WTC11 (cell line): ENCODE results near the gene SDCCAG8. TPM values are rescaled to one million over a fixed set of nuclear protein-coding genes. Genes with fewer than 3 reads are reported as not detected.

Experiments
- ATAC-seq: fragments of 200-7000 bp; cut with Tn5 transposase; 2 replicates; pipeline ENCODE4 v1.10.0; 2021; ENCODE audit warnings: mild to moderate bottlenecking, moderate library complexity
- CTCF ChIA-PET: fragments of 300-600 bp; sonication (Branson Sonifier 250); formaldehyde crosslinking; loops from one replicate; lab custom pipeline; 2021; ENCODE audit warnings: antibody characterized with exemption; lab: Charles Lee
- POLR2A ChIA-PET: fragments of 350-600 bp; sonication (Branson Sonifier 250); formaldehyde crosslinking; loops from one replicate; lab custom pipeline; 2021; ENCODE audit warnings: antibody characterized with exemption; lab: Charles Lee
- DNase-seq: peaks from one replicate; pipeline ENCODE4 v3.0.0; 2021; ENCODE audit warnings: low spot score
- H3K27ac Mint-ChIP-seq: 2 replicates; pipeline ENCODE4 v1.8.0; 2021; ENCODE audit warnings: mixed read lengths
- H3K27me3 Mint-ChIP-seq: 2 replicates; pipeline ENCODE4 v1.8.0; 2021; ENCODE audit warnings: low read depth, mild to moderate bottlenecking, moderate library complexity, mixed read lengths
- H3K36me3 Mint-ChIP-seq: 2 replicates; pipeline ENCODE4 v1.8.0; 2021; ENCODE audit warnings: mixed read lengths
- H3K4me1 Mint-ChIP-seq: 2 replicates; pipeline ENCODE4 v1.8.0; 2022; ENCODE audit warnings: mixed read lengths
- H3K4me3 Mint-ChIP-seq: 2 replicates; pipeline ENCODE4 v1.8.0; 2021; ENCODE audit warnings: mild to moderate bottlenecking, moderate library complexity, mixed read lengths
- H3K9me3 Mint-ChIP-seq: 2 replicates; pipeline ENCODE4 v1.8.0; 2021; ENCODE audit warnings: mixed read lengths
- ATF2 ChIP-seq: sonication (generic); formaldehyde crosslinking; IDR thresholded peaks from 2 replicates; pipeline ENCODE4 v1.8.1; 2022; ENCODE audit warnings: low read depth, missing genetic modification reagents, borderline replicate concordance
- CTCF ChIP-seq: fragments of 200-600 bp; IDR thresholded peaks from 2 replicates; pipeline ENCODE4 v1.8.0; 2022; ENCODE audit warnings: antibody characterized with exemption
- E2F1 ChIP-seq: sonication (generic); formaldehyde crosslinking; IDR thresholded peaks from 2 replicates; pipeline ENCODE4 v1.8.0; 2022; ENCODE audit warnings: mild to moderate bottlenecking, missing genetic modification reagents
- E2F4 ChIP-seq: sonication (generic); formaldehyde crosslinking; IDR thresholded peaks from 2 replicates; pipeline ENCODE4 v1.8.1; 2022; ENCODE audit warnings: low read depth, mild to moderate bottlenecking, moderate library complexity, missing genetic modification reagents, borderline replicate concordance
- ELF4 ChIP-seq: sonication (generic); formaldehyde crosslinking; IDR thresholded peaks from 2 replicates; pipeline ENCODE4 v1.8.1; 2022; ENCODE audit warnings: low read depth, mild to moderate bottlenecking, moderate library complexity, missing genetic modification reagents
- FOXJ3 ChIP-seq: sonication (generic); formaldehyde crosslinking; IDR thresholded peaks from 2 replicates; pipeline ENCODE4 v1.9.0; 2021; ENCODE audit warnings: missing genetic modification reagents, mild to moderate bottlenecking, borderline replicate concordance
- FOXP1 ChIP-seq: sonication (generic); formaldehyde crosslinking; IDR thresholded peaks from 2 replicates; pipeline ENCODE4 v1.8.0; 2022; ENCODE audit warnings: missing genetic modification reagents, mild to moderate bottlenecking, moderate library complexity, borderline replicate concordance
- HMGA2 ChIP-seq: fragments of 250-450 bp; sonication (Bioruptor Pico); IDR thresholded peaks from 2 replicates; pipeline ENCODE4 v1.4.0; 2021; ENCODE audit warnings: mild to moderate bottlenecking, moderate library complexity
- HMGXB4 ChIP-seq: sonication (generic); formaldehyde crosslinking; IDR thresholded peaks from 2 replicates; pipeline ENCODE4 v1.8.1; 2023; ENCODE audit warnings: mild to moderate bottlenecking, moderate library complexity, missing genetic modification reagents
- IRF1 ChIP-seq: sonication (generic); formaldehyde crosslinking; IDR thresholded peaks from 2 replicates; pipeline ENCODE4 v1.8.0; 2023; ENCODE audit warnings: missing genetic modification reagents
- IRF2 ChIP-seq: sonication (generic); formaldehyde crosslinking; IDR thresholded peaks from 2 replicates; pipeline ENCODE4 v1.8.0; 2022; ENCODE audit warnings: low read depth, missing genetic modification reagents, borderline replicate concordance
- KAT7 ChIP-seq: sonication (generic); formaldehyde crosslinking; IDR thresholded peaks from 2 replicates; pipeline ENCODE4 v1.8.1; 2023; ENCODE audit warnings: missing genetic modification reagents, mild to moderate bottlenecking, borderline replicate concordance
- NFE2L1 ChIP-seq: sonication (generic); formaldehyde crosslinking; IDR thresholded peaks from 2 replicates; pipeline ENCODE4 v1.8.1; 2023; ENCODE audit warnings: missing genetic modification reagents
- NR3C1 ChIP-seq: sonication (generic); formaldehyde crosslinking; conservative IDR thresholded peaks from 2 replicates; pipeline ENCODE4 v1.8.1; 2023; ENCODE audit warnings: low read depth, mild to moderate bottlenecking, missing genetic modification reagents
- OVOL2 ChIP-seq: fragments of 250-450 bp; sonication (Bioruptor Pico); IDR thresholded peaks from 2 replicates; pipeline ENCODE4 v1.9.0; 2021; ENCODE audit warnings: mild to moderate bottlenecking, borderline replicate concordance
- TCF7 ChIP-seq: sonication (generic); formaldehyde crosslinking; IDR thresholded peaks from 2 replicates; pipeline ENCODE4 v1.8.0; 2022; ENCODE audit warnings: mild to moderate bottlenecking, low read depth, missing genetic modification reagents, moderate library complexity
- TEAD1 ChIP-seq: sonication (generic); formaldehyde crosslinking; IDR thresholded peaks from 2 replicates; pipeline ENCODE4 v1.8.0; 2022; ENCODE audit warnings: mild to moderate bottlenecking, missing genetic modification reagents
- TEAD4 ChIP-seq: sonication (generic); formaldehyde crosslinking; IDR thresholded peaks from 2 replicates; pipeline ENCODE4 v1.8.0; 2022; ENCODE audit warnings: mild to moderate bottlenecking, missing genetic modification reagents
- ZNF138 ChIP-seq: sonication (generic); formaldehyde crosslinking; conservative IDR thresholded peaks from 2 replicates; pipeline ENCODE4 v1.8.1; 2022; ENCODE audit warnings: mild to moderate bottlenecking, moderate library complexity, missing genetic modification reagents
- ZNF317 ChIP-seq: sonication (generic); formaldehyde crosslinking; IDR thresholded peaks from 2 replicates; pipeline ENCODE4 v1.8.1; 2023; ENCODE audit warnings: low read depth, mild to moderate bottlenecking, moderate library complexity, missing genetic modification reagents, borderline replicate concordance
- ZNF423 ChIP-seq: fragments of 250-450 bp; sonication (Bioruptor Pico); IDR thresholded peaks from 2 replicates; pipeline ENCODE4 v2.1.2; 2022; ENCODE audit warnings: mild to moderate bottlenecking, moderate library complexity
- ZNF512 ChIP-seq: sonication (generic); formaldehyde crosslinking; IDR thresholded peaks from 2 replicates; pipeline ENCODE4 v1.8.1; 2022; ENCODE audit warnings: missing genetic modification reagents, borderline replicate concordance
- ZNF532 ChIP-seq: fragments of 250-450 bp; sonication (Bioruptor Pico); IDR thresholded peaks from 2 replicates; pipeline ENCODE4 v1.9.0; 2021; ENCODE audit warnings: mild to moderate bottlenecking, borderline replicate concordance
- total RNA-seq: library from RNA; stranded (reverse); gene quantifications from 3 replicates; pipeline ENCODE4 v1.2.3, GENCODE V29; 2021

SDCCAG8 gene
- total RNA-seq, 1 experiment from 2014 or later = 44.3 TPM

- POLR2A ChIA-PET = no interaction called here
- Mint-ChIP-seq H3K36me3 (no peaks in the 10 kb centered on the region), H3K9me3 (no peaks in the 10 kb centered on the region), H3K27me3 (no peaks in the 10 kb centered on the region), H3K4me3 (no peak overlapping the region), H3K27ac (peak overlapping the region; percentile 58; the same call in 1 of the 2 replicates), H3K4me1 (peaks cover 4% of the 10 kb centered on the region)
- CTCF ChIA-PET = interaction anchor here (1.2 kb wide), 1 partner anchor 121 kb away, joined by 4 read pairs; no protein-coding TSS in a partner anchor
- ATAC-seq (peak; percentile 57), DNase-seq (no peak)
- TF ChIP-seq ZNF423 (no peak), ZNF512 (CRISPR knock-in tag) (no peak), OVOL2 (no peak), IRF1 (no peak), FOXJ3 (no peak), FOXP1 (no peak), HMGXB4 (CRISPR knock-in tag) (no peak), ELF4 (no peak), NFE2L1 (no peak), HMGA2 (CRISPR knock-in tag) (no peak), ZNF317 (CRISPR knock-in tag) (no peak), E2F4 (CRISPR knock-in tag) (no peak), TEAD4 (CRISPR knock-in tag) (no peak), CTCF (no peak), TCF7 (CRISPR knock-in tag) (no peak), NR3C1 (CRISPR knock-in tag) (no peak)
These were observed 209.2 kb downstream of the SDCCAG8 start for GRCh38 chr1:243465081-243465480.

GRCh38 chr1:243465738-243466137 lies 209.9 kb downstream of the SDCCAG8 start:
- H3K4me1 Mint-ChIP-seq = peaks cover 11% of the 10 kb centered on the region
- ChIA-PET POLR2A (no interaction called here), CTCF (no interaction called here)
- no peak for DNase-seq
- no peaks in the 10 kb centered on the region for H3K36me3 Mint-ChIP-seq
- no peaks in the 10 kb centered on the region for H3K27me3 Mint-ChIP-seq
- no peak overlapping the region for H3K27ac Mint-ChIP-seq
- H3K4me3 Mint-ChIP-seq = no peak overlapping the region
- no peaks in the 10 kb centered on the region for H3K9me3 Mint-ChIP-seq
- ATAC-seq = no peak
- TF ChIP-seq ATF2 (no peak), ZNF138 (no peak), KAT7 (CRISPR knock-in tag) (no peak), TEAD1 (no peak), ZNF532 (CRISPR knock-in tag) (no peak), E2F1 (no peak), IRF2 (no peak)
